Measurements from ENCODE around the gene HMCN2.
"Not testable (repeated sequence)": the region's sequence is repeated elsewhere in the genome, so short reads cannot be mapped to it uniquely, and the experiment has no call there.

The HMCN2 gene

GRCh38 chr9:130268521-130269211, 3.1 kb downstream of the HMCN2 start:
- H3K4me3 ChIP-seq (ENCODE audit: low read depth, low read length): no peak overlapping the region
- no peaks in the 10 kb centered on the region for H3K27me3 ChIP-seq (ENCODE audit: control insufficient read depth, insufficient read depth, low read length)
- no peaks in the 10 kb centered on the region for H3K79me2 ChIP-seq
- H3K4me2 ChIP-seq (ENCODE audit: low read length): no peak overlapping the region
- H3K9me3 ChIP-seq (ENCODE audit: control insufficient read depth, low read length): no peaks in the 10 kb centered on the region
- H3K27ac ChIP-seq: no peak overlapping the region
- H3K4me1 ChIP-seq: no peaks in the 10 kb centered on the region
- no peak for TF ChIP-seq CTCF (IDR thresholded peaks at IDR 0.05)
- H2AFZ ChIP-seq: no peak overlapping the region
- H3K36me3 ChIP-seq (ENCODE audit: control insufficient read depth, insufficient read depth, low read length): no peaks in the 10 kb centered on the region
- no peak overlapping the region for H3K9ac ChIP-seq

- no peak overlapping the region for H3K9ac ChIP-seq
- no peaks in the 10 kb centered on the region for H3K9me3 ChIP-seq (ENCODE audit: control insufficient read depth, low read length)
- no peak overlapping the region for H3K4me2 ChIP-seq (ENCODE audit: low read length)
- no peak overlapping the region for H3K4me3 ChIP-seq (ENCODE audit: low read depth, low read length)
- H3K27me3 ChIP-seq (ENCODE audit: control insufficient read depth, insufficient read depth, low read length): no peaks in the 10 kb centered on the region
- no peaks in the 10 kb centered on the region for H3K36me3 ChIP-seq (ENCODE audit: control insufficient read depth, insufficient read depth, low read length)
- no peaks in the 10 kb centered on the region for H3K79me2 ChIP-seq
- no peak overlapping the region for H2AFZ ChIP-seq
- TF ChIP-seq CTCF (IDR thresholded peaks at IDR 0.05): no peak
- H3K4me1 ChIP-seq: no peaks in the 10 kb centered on the region
- peak overlapping the region; percentile 29 for H3K27ac ChIP-seq
Measured at GRCh38 chr9:130271473-130271872, 5.9 kb downstream of the HMCN2 start.

GRCh38 chr9:130275156-130275555, 9.6 kb downstream of the HMCN2 start:
- Histone ChIP-seq H3K36me3 (ENCODE audit: control insufficient read depth, insufficient read depth, low read length) (no peaks in the 10 kb centered on the region), H3K4me3 (ENCODE audit: low read depth, low read length) (no peak overlapping the region), H3K27ac (no peak overlapping the region), H3K9me3 (ENCODE audit: control insufficient read depth, low read length) (no peaks in the 10 kb centered on the region), H2AFZ (no peak overlapping the region), H3K9ac (no peak overlapping the region), H3K4me1 (no peaks in the 10 kb centered on the region), H3K27me3 (ENCODE audit: control insufficient read depth, insufficient read depth, low read length) (no peaks in the 10 kb centered on the region), H3K4me2 (ENCODE audit: low read length) (no peak overlapping the region), H3K79me2 (no peaks in the 10 kb centered on the region)
- TF ChIP-seq CTCF (IDR thresholded peaks at IDR 0.05): no peak

GRCh38 chr9:130276121-130276520, 10.6 kb downstream of the HMCN2 start:
- no peak overlapping the region for H3K9ac ChIP-seq
- no peaks in the 10 kb centered on the region for H3K9me3 ChIP-seq (ENCODE audit: control insufficient read depth, low read length)
- H3K4me1 ChIP-seq: no peaks in the 10 kb centered on the region
- H3K4me3 ChIP-seq (ENCODE audit: low read depth, low read length): no peak overlapping the region
- H3K27ac ChIP-seq: no peak overlapping the region
- no peaks in the 10 kb centered on the region for H3K79me2 ChIP-seq
- no peak overlapping the region for H3K4me2 ChIP-seq (ENCODE audit: low read length)
- no peaks in the 10 kb centered on the region for H3K27me3 ChIP-seq (ENCODE audit: control insufficient read depth, insufficient read depth, low read length)
- no peak overlapping the region for H2AFZ ChIP-seq
- no peaks in the 10 kb centered on the region for H3K36me3 ChIP-seq (ENCODE audit: control insufficient read depth, insufficient read depth, low read length)
- no peak for TF ChIP-seq CTCF (IDR thresholded peaks at IDR 0.05)

GRCh38 chr9:130276955-130277354, 11.4 kb downstream of the HMCN2 start:
- H3K4me3 ChIP-seq (ENCODE audit: low read depth, low read length): no peak overlapping the region
- no peak overlapping the region for H3K27ac ChIP-seq
- H3K9ac ChIP-seq: no peak overlapping the region
- no peak overlapping the region for H3K4me2 ChIP-seq (ENCODE audit: low read length)
- H3K79me2 ChIP-seq: no peaks in the 10 kb centered on the region
- H3K4me1 ChIP-seq: no peaks in the 10 kb centered on the region
- H3K9me3 ChIP-seq (ENCODE audit: control insufficient read depth, low read length): no peaks in the 10 kb centered on the region
- H3K27me3 ChIP-seq (ENCODE audit: control insufficient read depth, insufficient read depth, low read length): no peaks in the 10 kb centered on the region
- no peak overlapping the region for H2AFZ ChIP-seq
- H3K36me3 ChIP-seq (ENCODE audit: control insufficient read depth, insufficient read depth, low read length): no peaks in the 10 kb centered on the region
- no peak for TF ChIP-seq CTCF (IDR thresholded peaks at IDR 0.05)

- H3K27me3 ChIP-seq (ENCODE audit: control insufficient read depth, insufficient read depth, low read length); H3K27ac ChIP-seq; H2AFZ ChIP-seq; H3K4me2 ChIP-seq (ENCODE audit: low read length); H3K36me3 ChIP-seq (ENCODE audit: control insufficient read depth, insufficient read depth, low read length); H3K4me3 ChIP-seq (ENCODE audit: low read depth, low read length); H3K79me2 ChIP-seq; H3K9ac ChIP-seq; H3K9me3 ChIP-seq (ENCODE audit: control insufficient read depth, low read length); H3K4me1 ChIP-seq: not testable (repeated sequence)
Measured at GRCh38 chr9:130277525-130277924, 12.0 kb downstream of the HMCN2 start.

Measured in parathyroid adenoma (tissue), 2 donors.